ENCODE data around the gene WNK2.

Gene WNK2

GRCh38 chr9:93189369-93190132 lies 5.6 kb downstream of the WNK2 start:
- DNase-seq (ENCODE audit: low read depth): no peak
- TF ChIP-seq, protein P1, sequence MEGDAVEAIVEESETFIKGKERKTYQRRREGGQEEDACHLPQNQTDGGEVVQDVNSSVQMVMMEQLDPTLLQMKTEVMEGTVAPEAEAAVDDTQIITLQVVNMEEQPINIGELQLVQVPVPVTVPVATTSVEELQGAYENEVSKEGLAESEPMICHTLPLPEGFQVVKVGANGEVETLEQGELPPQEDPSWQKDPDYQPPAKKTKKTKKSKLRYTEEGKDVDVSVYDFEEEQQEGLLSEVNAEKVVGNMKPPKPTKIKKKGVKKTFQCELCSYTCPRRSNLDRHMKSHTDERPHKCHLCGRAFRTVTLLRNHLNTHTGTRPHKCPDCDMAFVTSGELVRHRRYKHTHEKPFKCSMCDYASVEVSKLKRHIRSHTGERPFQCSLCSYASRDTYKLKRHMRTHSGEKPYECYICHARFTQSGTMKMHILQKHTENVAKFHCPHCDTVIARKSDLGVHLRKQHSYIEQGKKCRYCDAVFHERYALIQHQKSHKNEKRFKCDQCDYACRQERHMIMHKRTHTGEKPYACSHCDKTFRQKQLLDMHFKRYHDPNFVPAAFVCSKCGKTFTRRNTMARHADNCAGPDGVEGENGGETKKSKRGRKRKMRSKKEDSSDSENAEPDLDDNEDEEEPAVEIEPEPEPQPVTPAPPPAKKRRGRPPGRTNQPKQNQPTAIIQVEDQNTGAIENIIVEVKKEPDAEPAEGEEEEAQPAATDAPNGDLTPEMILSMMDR (IDR thresholded peaks at IDR 0.05; ENCODE audit: control insufficient read depth, insufficient read depth, low read depth, low read length, missing control alignments): no peak
- no peak overlapping the region for H3K4me3 ChIP-seq (ENCODE audit: control insufficient read depth, low read depth, low read length)

DNA sequence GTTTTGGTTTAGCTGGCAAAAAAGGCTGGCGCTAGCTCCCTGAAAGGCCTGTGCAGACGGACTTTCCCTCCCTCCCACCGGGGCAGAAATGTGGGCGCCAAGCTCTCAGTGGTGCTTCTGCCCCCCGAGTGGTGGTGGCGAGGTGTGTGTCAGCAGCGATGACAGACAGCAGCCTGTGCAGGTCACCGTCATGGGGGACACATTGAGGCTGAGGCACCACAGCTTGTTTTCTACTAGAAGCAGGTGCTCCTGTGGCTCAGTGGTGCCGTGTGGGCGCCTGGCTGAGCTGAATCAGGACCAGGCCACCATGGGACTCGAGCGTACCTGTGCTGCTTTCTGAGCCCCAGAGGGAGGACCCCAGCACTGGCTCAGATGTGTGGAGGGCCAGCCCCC lies 6.2 kb downstream of the WNK2 start:
- DNase-seq (ENCODE audit: low read depth): no peak
- H3K4me3 ChIP-seq (ENCODE audit: control insufficient read depth, low read depth, low read length): no peak overlapping the region
- TF ChIP-seq, protein P1 (IDR thresholded peaks at IDR 0.05; ENCODE audit: control insufficient read depth, insufficient read depth, low read depth, low read length, missing control alignments): no peak

DNA sequence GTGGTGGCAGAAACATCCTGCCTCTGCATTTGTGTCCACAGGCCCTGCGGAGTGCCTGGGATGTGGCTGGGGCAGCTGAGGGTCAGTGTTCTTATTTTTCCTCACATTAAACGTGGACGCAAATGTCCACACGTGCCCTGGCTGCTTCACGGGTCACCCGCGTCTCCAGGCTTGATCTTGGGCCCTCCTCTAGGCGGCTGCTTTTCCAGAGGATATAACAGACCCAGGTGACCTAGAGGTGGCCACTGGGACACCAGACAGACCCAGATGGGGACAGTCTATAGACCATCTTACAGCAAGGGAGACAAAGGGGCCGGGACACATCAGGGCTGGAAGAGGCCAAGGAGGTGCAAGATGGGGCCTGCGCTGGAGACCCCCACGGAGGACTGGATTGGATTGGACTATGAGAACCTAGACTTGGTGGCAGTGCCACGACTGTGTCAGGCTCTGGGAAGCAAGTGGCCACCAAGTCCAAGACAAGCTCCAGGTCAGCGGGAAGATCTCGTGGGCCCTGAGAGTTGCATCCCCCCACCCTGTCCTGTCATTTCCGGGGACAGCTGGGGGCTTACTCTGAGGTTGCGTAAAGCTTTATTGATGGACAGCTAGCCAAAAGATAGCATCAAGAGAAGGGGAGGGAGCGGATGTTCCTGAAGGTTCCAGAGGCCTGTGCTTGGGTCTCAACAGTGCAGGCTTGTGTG lies 6.9 kb downstream of the WNK2 start:
- TF ChIP-seq, protein P1 (IDR thresholded peaks at IDR 0.05; ENCODE audit: control insufficient read depth, insufficient read depth, low read depth, low read length, missing control alignments): no peak

DNA sequence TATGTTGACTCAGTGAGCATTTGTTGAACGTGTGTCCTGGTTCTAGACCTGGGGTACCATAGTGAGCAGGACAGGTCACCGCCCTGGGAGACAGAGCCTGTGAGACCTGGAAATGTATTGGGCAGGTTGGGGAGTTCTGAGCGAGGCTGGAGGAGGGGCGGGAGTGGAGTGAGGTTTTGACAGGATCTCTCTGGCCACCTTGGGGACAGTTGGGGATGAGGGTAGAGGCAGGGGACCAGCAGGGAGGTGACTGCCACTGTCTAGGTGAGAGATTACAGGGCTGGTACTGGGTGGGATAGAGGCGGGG lies 7.4 kb downstream of the WNK2 start:
- TF ChIP-seq, protein P1 (IDR thresholded peaks at IDR 0.05; ENCODE audit: control insufficient read depth, insufficient read depth, low read depth, low read length, missing control alignments): no peak
- no peak overlapping the region for H3K4me3 ChIP-seq (ENCODE audit: control insufficient read depth, low read depth, low read length)
- DNase-seq (ENCODE audit: low read depth): no peak

More for the DNA sequence above, 6.9 kb downstream of the WNK2 start:
- no peak overlapping the region for H3K4me3 ChIP-seq (ENCODE audit: control insufficient read depth, low read depth, low read length)
- no peak for DNase-seq (ENCODE audit: low read depth)

GRCh38 chr9:93192721-93193387 lies 8.9 kb downstream of the WNK2 start:
- DNase-seq (ENCODE audit: low read depth): no peak
- TF ChIP-seq, protein P1 (IDR thresholded peaks at IDR 0.05; ENCODE audit: control insufficient read depth, insufficient read depth, low read depth, low read length, missing control alignments): no peak
- no peak overlapping the region for H3K4me3 ChIP-seq (ENCODE audit: control insufficient read depth, low read depth, low read length)

DNA sequence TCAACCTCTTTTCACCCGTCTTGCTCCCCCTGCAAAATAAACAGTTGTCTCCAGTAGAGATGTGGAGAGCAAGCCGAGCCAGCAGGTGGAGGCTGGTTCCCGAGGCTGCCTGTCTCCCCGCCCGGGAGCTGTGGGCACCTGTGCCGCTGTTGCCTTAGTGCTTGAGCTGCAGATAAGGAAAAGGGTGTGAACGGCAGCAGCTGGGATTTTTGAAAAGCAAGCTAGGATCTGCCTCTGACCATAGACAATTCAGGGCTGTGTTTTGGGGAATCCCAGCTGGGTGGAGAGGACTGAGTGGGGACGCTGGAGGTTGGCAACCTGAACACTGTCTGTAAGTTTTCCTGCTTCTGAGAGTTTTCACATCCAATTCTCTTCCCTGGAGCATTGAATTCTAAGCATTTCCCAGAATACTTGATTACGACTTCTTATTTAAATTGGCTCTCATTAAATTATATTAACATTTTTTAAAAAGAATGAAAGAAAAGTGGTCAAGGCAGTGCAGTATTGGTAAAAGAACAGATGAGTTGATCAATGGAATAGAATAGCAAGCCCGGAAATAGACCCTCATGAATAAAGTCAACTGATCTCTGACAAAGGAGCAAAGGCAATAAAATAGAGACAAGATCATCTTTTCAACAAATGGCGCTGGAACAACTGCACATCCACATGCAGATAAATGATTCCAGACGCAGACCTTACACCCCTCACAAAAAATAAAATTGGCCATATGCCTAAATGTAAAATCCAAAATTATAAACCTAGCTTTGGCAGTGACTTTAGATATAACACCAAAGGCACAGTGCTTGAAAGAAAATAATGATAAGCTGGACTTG lies 9.7 kb downstream of the WNK2 start:
- no peak overlapping the region for H3K4me3 ChIP-seq (ENCODE audit: control insufficient read depth, low read depth, low read length)
- TF ChIP-seq, protein P1 (IDR thresholded peaks at IDR 0.05; ENCODE audit: control insufficient read depth, insufficient read depth, low read depth, low read length, missing control alignments): no peak
- no peak for DNase-seq (ENCODE audit: low read depth)

All from AG09309 (cell line).